HepG2 (cell line): ENCODE measurements around the gene LSM12. TPM values are rescaled to one million over a fixed set of nuclear protein-coding genes. Genes with fewer than 3 reads are reported as not detected.

Source experiments
- HIC2 ChIP-seq: sonication (generic); formaldehyde crosslinking; IDR thresholded peaks from 2 replicates; pipeline ENCODE4 v1.9.0; 2022; ENCODE audit warnings: low read depth, missing genetic modification reagents
- HNRNPK ChIP-seq: fragments of 200-400 bp; formaldehyde crosslinking; IDR thresholded peaks from 2 replicates; pipeline ENCODE4 v1.6.1; 2018; ENCODE audit warnings: low read length, low read depth, moderate library complexity, mild to moderate bottlenecking; ENCODE audit not compliant: poor library complexity, severe bottlenecking
- IRF2 ChIP-seq: IDR thresholded peaks from 2 replicates; pipeline ENCODE4 v1.6.1; 2018; ENCODE audit warnings: missing genetic modification reagents, missing compliant biosample characterization
- KAT8 ChIP-seq: IDR thresholded peaks from 2 replicates; pipeline ENCODE4 v1.6.1; 2016; ENCODE audit warnings: missing genetic modification reagents, missing compliant biosample characterization
- KDM1A ChIP-seq: IDR thresholded peaks from 2 replicates; pipeline ENCODE4 v1.6.1; 2016; ENCODE audit warnings: missing compliant biosample characterization
- PATZ1 ChIP-seq: sonication (generic); formaldehyde crosslinking; IDR thresholded peaks from 2 replicates; pipeline ENCODE4 v1.4.0; 2020; ENCODE audit warnings: missing genetic modification reagents
- PTBP1 ChIP-seq: fragments of 200-400 bp; formaldehyde crosslinking; IDR thresholded peaks from 2 replicates; pipeline ENCODE4 v1.6.1; 2018; ENCODE audit warnings: low read length, low read depth; ENCODE audit not compliant: poor library complexity, severe bottlenecking
- RAD21 ChIP-seq: fragments of 450-650 bp; formaldehyde crosslinking; IDR thresholded peaks from 2 replicates; pipeline ENCODE4 v1.5.0; 2020; ENCODE audit warnings: mild to moderate bottlenecking
- SKIL ChIP-seq: sonication (generic); formaldehyde crosslinking; IDR thresholded peaks from 2 replicates; pipeline ENCODE4 v1.8.0; 2022; ENCODE audit warnings: missing genetic modification reagents, mild to moderate bottlenecking, moderate library complexity, borderline replicate concordance
- SPEN ChIP-seq: sonication (generic); formaldehyde crosslinking; IDR thresholded peaks from 2 replicates; pipeline ENCODE4 v1.5.1; 2020; ENCODE audit warnings: low read depth, mild to moderate bottlenecking, missing genetic modification reagents
- TBX2 ChIP-seq: sonication (generic); formaldehyde crosslinking; IDR thresholded peaks from 2 replicates; pipeline ENCODE4 v1.5.0; 2020; ENCODE audit warnings: missing genetic modification reagents, mild to moderate bottlenecking, borderline replicate concordance
- ZBTB3 ChIP-seq: sonication (generic); formaldehyde crosslinking; IDR thresholded peaks from 2 replicates; pipeline ENCODE4 v1.4.0; 2020; ENCODE audit warnings: low read depth, mild to moderate bottlenecking, moderate library complexity, missing genetic modification reagents, borderline replicate concordance
- ZFP90 ChIP-seq: sonication (generic); formaldehyde crosslinking; IDR thresholded peaks from 2 replicates; pipeline ENCODE4 v1.8.0; 2022; ENCODE audit warnings: missing genetic modification reagents, mild to moderate bottlenecking, inconsistent platforms, borderline replicate concordance
- ZNF503 ChIP-seq: sonication (generic); formaldehyde crosslinking; IDR thresholded peaks from 2 replicates; pipeline ENCODE4 v1.4.0; 2020; ENCODE audit warnings: missing genetic modification reagents
- ZNF644 ChIP-seq: IDR thresholded peaks from 2 replicates; pipeline ENCODE4 v1.6.1; 2016; ENCODE audit warnings: low read depth
- ZNF788 ChIP-seq: sonication (generic); formaldehyde crosslinking; IDR thresholded peaks from 2 replicates; pipeline ENCODE4 v1.5.0; 2020; ENCODE audit warnings: mild to moderate bottlenecking, missing genetic modification reagents, borderline replicate concordance
- ZSCAN25 ChIP-seq: sonication (generic); formaldehyde crosslinking; IDR thresholded peaks from 2 replicates; pipeline ENCODE4 v1.8.0; 2022; ENCODE audit warnings: mild to moderate bottlenecking, missing genetic modification reagents
- polyA plus RNA-seq, 8 experiments: library from polyadenylated mRNA; depleted of rRNA in 3 of 8; stranded (reverse) in 7 of 8; unstranded in 1 of 8; fragments of >200 nt; fragmentation: Illumina TruSeq in 4 of 8; extraction: Trizol in 4 of 8; gene quantifications; 2 replicates each; pipeline versions ENCODE4 v1.2.1 to v1.2.3, GENCODE V29; 2011 to 2016; ENCODE audit warnings: low read depth in 4 of 8, missing spikeins in 1 of 8, mixed read lengths in 1 of 8; ENCODE audit not compliant: insufficient read depth in 1 of 8
- total RNA-seq, 5 experiments: library from RNA; depleted of rRNA; stranded (reverse); fragments of >200 nt; fragmentation: Illumina TruSeq; extraction: Trizol; gene quantifications; 2 replicates each; pipeline ENCODE4 v1.2.3, GENCODE V29; 2016; ENCODE audit warnings: low read depth in 1 of 5

LSM12 gene
- total and polyA plus RNA-seq, 2 of the 13 experiments (the other 11 are each of a cell fraction or from before 2014, with no cell fraction given) = 52.8 to 55.7 TPM

GRCh38 chr17:44095647-44096496 lies 29.4 kb upstream of the LSM12 start (continued):
- 0 out of 2 replicates have a peak, but pooled peaks have one; percentile 54 for TF ChIP-seq HIC2 (CRISPR knock-in tag)
- TF ChIP-seq ZNF788 = peak; percentile 84; the same call in 1 of the 2 replicates
- TF ChIP-seq ZSCAN25 (CRISPR knock-in tag) = peak; percentile 99
- no peak for TF ChIP-seq PTBP1
- TF ChIP-seq SKIL = peak; percentile 46; the same call in 1 of the 2 replicates
- TF ChIP-seq KDM1A = no peak
- TF ChIP-seq PATZ1 (CRISPR knock-in tag) = peak; percentile 65
- TF ChIP-seq KAT8 = peak; percentile 61
- TF ChIP-seq IRF2 (CRISPR knock-in tag) = 0 out of 2 replicates have a peak, but pooled peaks have one; percentile 17
- no peak for TF ChIP-seq ZNF644 (CRISPR knock-in tag)
- TF ChIP-seq ZFP90 (CRISPR knock-in tag) = peak; percentile 85; the same call in 1 of the 2 replicates
- peak; percentile 68; the same call in 1 of the 2 replicates for TF ChIP-seq SPEN (CRISPR knock-in tag)
- peak; percentile 62; the same call in 1 of the 2 replicates for TF ChIP-seq TBX2 (CRISPR knock-in tag)
- TF ChIP-seq ZBTB3 (CRISPR knock-in tag) = no peak
- TF ChIP-seq ZNF503 (CRISPR knock-in tag) = no peak
- peak; percentile 85 for TF ChIP-seq RAD21 (CRISPR knock-in tag)
- TF ChIP-seq HNRNPK = no peak
